PC-3 (cell line): ENCODE measurements around the gene GBX2. TPM values are rescaled to one million over a fixed set of nuclear protein-coding genes. Genes with fewer than 3 reads are reported as not detected.

Source experiments
- ATAC-seq: fragments of 200-7000 bp; cut with Tn5 transposase; 2 replicates; pipeline ENCODE4 v1.9.1; 2020; ENCODE audit warnings: mild to moderate bottlenecking, moderate library complexity
- BruUV-seq: library from RNA; stranded (reverse); fragments of 400-500 nt; replicated peaks from 2 replicates; lab custom pipeline; 2021; lab: Mats Ljungman, UMichigan
- CTCF ChIA-PET: fragments of 300-600 bp; sonication (Branson Sonifier 250); formaldehyde crosslinking; loops from one replicate; lab custom pipeline; 2022; ENCODE audit warnings: antibody characterized with exemption; lab: Charles Lee
- POLR2A ChIA-PET: fragments of 300-600 bp; sonication (Branson Sonifier 250); formaldehyde crosslinking; loops from one replicate; lab custom pipeline; 2022; ENCODE audit warnings: antibody characterized with exemption; ENCODE audit not compliant: unreplicated experiment; lab: Charles Lee
- DNase-seq: peaks from one replicate; pipeline ENCODE4 v3.0.0-alpha.2; 2015
- H2AFZ ChIP-seq: fragments of 300-600 bp; sonication (generic); 2 replicates; pipeline ENCODE4 v1.6.0; 2016; ENCODE audit warnings: antibody characterized with exemption, low read length
- H3F3A ChIP-seq: fragments of 300-600 bp; sonication (generic); one replicate; pipeline ENCODE4 v1.6.0; 2017; ENCODE audit warnings: antibody characterized with exemption, low read length, control low read depth, mild to moderate bottlenecking; ENCODE audit not compliant: unreplicated experiment
- H3K27ac ChIP-seq: fragments of 300-600 bp; sonication (generic); 2 replicates; pipeline ENCODE4 v1.5.1; 2016; ENCODE audit warnings: mild to moderate bottlenecking, low read length
- H3K27me3 ChIP-seq: fragments of 300-600 bp; sonication (generic); 2 replicates; pipeline ENCODE4 v1.6.1; 2016; ENCODE audit warnings: low read length, mixed read lengths
- H3K36me3 ChIP-seq: fragments of 300-600 bp; sonication (generic); 2 replicates; pipeline ENCODE4 v1.6.1; 2016; ENCODE audit warnings: low read depth, mixed run types, low read length, mixed read lengths
- H3K4me1 ChIP-seq: fragments of 300-600 bp; sonication (generic); 2 replicates; pipeline ENCODE4 v1.5.1; 2016; ENCODE audit warnings: low read length; ENCODE audit not compliant: insufficient read depth
- H3K4me2 ChIP-seq: fragments of 300-600 bp; sonication (generic); 2 replicates; pipeline ENCODE4 v1.6.0; 2016; ENCODE audit warnings: low read length
- H3K4me3 ChIP-seq: fragments of 300-600 bp; sonication (generic); 2 replicates; pipeline ENCODE4 v1.5.1; 2016; ENCODE audit warnings: mild to moderate bottlenecking, low read length, mixed read lengths
- H3K79me2 ChIP-seq: fragments of 300-600 bp; sonication (generic); 2 replicates; pipeline ENCODE4 v1.6.1; 2017; ENCODE audit warnings: low read length, mixed read lengths
- H3K9ac ChIP-seq: fragments of 300-600 bp; sonication (generic); 2 replicates; pipeline ENCODE4 v1.6.0; 2016; ENCODE audit warnings: mild to moderate bottlenecking, low read length
- H3K9me2 ChIP-seq: fragments of 300-600 bp; sonication (generic); replicated peaks from 2 replicates; pipeline ENCODE4 v1.6.1; 2016; ENCODE audit warnings: mixed run types, low read length, mixed read lengths
- H3K9me3 ChIP-seq: fragments of 300-600 bp; sonication (generic); 2 replicates; pipeline ENCODE4 v1.6.1; 2016; ENCODE audit warnings: low read length, mixed read lengths
- H4K20me1 ChIP-seq: fragments of 300-600 bp; sonication (generic); 2 replicates; pipeline ENCODE4 v1.6.1; 2016; ENCODE audit warnings: low read length, mixed read lengths
- CTCF ChIP-seq: fragments of 300-600 bp; sonication (generic); conservative IDR thresholded peaks from 2 replicates; pipeline ENCODE4 v1.5.1; 2017; ENCODE audit warnings: antibody characterized with exemption, low read depth, mild to moderate bottlenecking, low read length
- EZH2 ChIP-seq: fragments of 300-600 bp; sonication (generic); IDR thresholded peaks from one replicate; pipeline ENCODE4 v1.6.1; 2017; ENCODE audit warnings: antibody characterized with exemption, mild to moderate bottlenecking, low read length; ENCODE audit not compliant: unreplicated experiment
- EZH2phosphoT487 ChIP-seq: fragments of 300-600 bp; sonication (generic); IDR thresholded peaks from 2 replicates; pipeline ENCODE4 v1.6.1; 2018; ENCODE audit warnings: mild to moderate bottlenecking, antibody characterized with exemption, low read length, borderline replicate concordance
- intact Hi-C: fragments of 100-400 bp; cut with micrococcal nuclease; formaldehyde crosslinking; loops from 2 replicates; pipeline ENCODE4 v1.9.0; 2023
- total RNA-seq: library from RNA; depleted of rRNA; stranded (reverse); fragments of >200 nt; gene quantifications from 2 replicates; pipeline ENCODE4 v1.2.3, GENCODE V29; 2014

The GBX2 gene
- total RNA-seq, 1 experiment from 2014 or later = 30.5 TPM

GRCh38 chr2:236205867-236206645 is 37.9 kb upstream of the GBX2 start:
- H3K9me2 ChIP-seq = no peaks in the 10 kb centered on the region
- TF ChIP-seq EZH2phosphoT487 (no peak), EZH2 (no peak), CTCF (no peak)
- no peaks in the 10 kb centered on the region for H3K27me3 ChIP-seq
- no peak overlapping the region for H3K4me2 ChIP-seq
- H3K9me3 ChIP-seq = no peaks in the 10 kb centered on the region
- no peak overlapping the region for H3K4me3 ChIP-seq
- H3K4me1 ChIP-seq = no peaks in the 10 kb centered on the region
- no peaks in the 10 kb centered on the region for H3K36me3 ChIP-seq
- POLR2A ChIA-PET = no interaction called here
- BruUV-seq = no TSS peak
- no peaks in the 10 kb centered on the region for H3F3A ChIP-seq
- H4K20me1 ChIP-seq = no peaks in the 10 kb centered on the region
- H3K79me2 ChIP-seq = no peaks in the 10 kb centered on the region
- intact Hi-C loops = no loop called here
- peak overlapping the region; percentile 68 for H2AFZ ChIP-seq
- H3K9ac ChIP-seq = no peak overlapping the region
- ATAC-seq = no peak
- CTCF ChIA-PET = no interaction called here
- no peak for DNase-seq
- no peak overlapping the region for H3K27ac ChIP-seq

DNA sequence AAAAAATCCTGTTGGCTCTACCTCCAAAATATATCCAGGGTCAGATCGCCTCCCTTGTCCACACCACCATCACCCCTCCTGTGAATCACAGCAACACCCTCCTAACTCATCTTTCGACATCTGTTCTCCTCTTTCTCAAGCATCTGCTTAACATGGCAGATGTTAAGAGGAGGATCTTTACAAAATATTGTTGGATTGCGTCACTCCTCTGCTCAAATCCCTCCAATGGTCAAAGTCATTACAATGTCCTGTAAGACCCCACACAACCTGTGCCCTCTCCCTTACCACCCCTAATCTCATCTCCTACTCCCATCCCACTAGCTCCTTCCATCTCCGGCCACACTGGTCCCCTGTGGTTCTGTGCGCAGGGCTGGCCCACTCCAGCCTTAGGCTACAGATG is 36.8 kb upstream of the GBX2 start:
- no TSS peak for BruUV-seq

More for the DNA sequence above, 36.8 kb upstream of the GBX2 start:
- H4K20me1 ChIP-seq = no peaks in the 10 kb centered on the region
- no peak overlapping the region for H3K4me2 ChIP-seq
- POLR2A ChIA-PET = no interaction called here
- no peak overlapping the region for H2AFZ ChIP-seq
- no peak overlapping the region for H3K4me3 ChIP-seq
- ATAC-seq (no peak), DNase-seq (no peak)
- H3K9ac ChIP-seq = no peak overlapping the region
- intact Hi-C loops = no loop called here
- H3K79me2 ChIP-seq = no peaks in the 10 kb centered on the region
- H3K9me3 ChIP-seq = no peaks in the 10 kb centered on the region
- H3K9me2 ChIP-seq = no peaks in the 10 kb centered on the region
- no peaks in the 10 kb centered on the region for H3K27me3 ChIP-seq
- CTCF ChIA-PET = no interaction called here
- H3K27ac ChIP-seq = no peak overlapping the region
- no peaks in the 10 kb centered on the region for H3K4me1 ChIP-seq
- TF ChIP-seq EZH2phosphoT487 (no peak), CTCF (no peak), EZH2 (no peak)
- H3K36me3 ChIP-seq = no peaks in the 10 kb centered on the region
- H3F3A ChIP-seq = no peaks in the 10 kb centered on the region
